HG03066 (cell line): ENCODE data around the gene SIGLEC15.
"Not testable (repeated sequence)": the region's sequence is repeated elsewhere in the genome, so short reads cannot be mapped to it uniquely, and the experiment has no call there.

Source experiments
- ATAC-seq: cut with Tn5 transposase; IDR thresholded peaks from one replicate; pipeline ENCODE4 v1.9.1; 2021; ENCODE audit warnings: low read depth; ENCODE audit not compliant: unreplicated experiment

SIGLEC15 gene

DNA sequence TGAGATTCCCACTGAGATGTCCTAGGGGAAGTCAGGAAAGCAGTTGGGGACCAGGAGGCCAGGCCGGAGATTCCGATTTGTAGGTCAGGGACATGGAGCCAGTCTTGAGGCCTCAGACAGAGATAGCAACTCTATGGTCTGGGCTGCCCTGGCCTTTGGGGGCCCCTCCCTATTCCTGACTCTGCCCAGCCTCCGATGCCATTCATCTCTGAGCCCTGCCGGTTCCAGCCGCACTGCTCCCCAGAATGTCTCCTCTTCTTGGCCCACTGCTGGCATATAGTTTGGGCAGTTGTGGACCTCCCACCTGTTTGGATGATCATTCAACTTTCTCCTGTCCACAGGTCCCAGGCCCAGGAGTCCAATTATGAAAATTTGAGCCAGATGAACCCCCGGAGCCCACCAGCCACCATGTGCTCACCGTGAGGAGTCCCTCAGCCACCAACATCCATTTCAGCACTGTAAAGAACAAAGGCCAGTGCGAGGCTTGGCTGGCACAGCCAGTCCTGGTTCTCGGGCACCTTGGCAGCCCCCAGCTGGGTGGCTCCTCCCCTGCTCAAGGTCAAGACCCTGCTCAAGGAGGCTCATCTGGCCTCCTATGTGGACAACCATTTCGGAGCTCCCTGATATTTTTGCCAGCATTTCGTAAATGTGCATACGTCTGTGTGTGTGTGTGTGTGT lies 16.4 kb downstream of the SIGLEC15 start:
- ATAC-seq: no peak

DNA sequence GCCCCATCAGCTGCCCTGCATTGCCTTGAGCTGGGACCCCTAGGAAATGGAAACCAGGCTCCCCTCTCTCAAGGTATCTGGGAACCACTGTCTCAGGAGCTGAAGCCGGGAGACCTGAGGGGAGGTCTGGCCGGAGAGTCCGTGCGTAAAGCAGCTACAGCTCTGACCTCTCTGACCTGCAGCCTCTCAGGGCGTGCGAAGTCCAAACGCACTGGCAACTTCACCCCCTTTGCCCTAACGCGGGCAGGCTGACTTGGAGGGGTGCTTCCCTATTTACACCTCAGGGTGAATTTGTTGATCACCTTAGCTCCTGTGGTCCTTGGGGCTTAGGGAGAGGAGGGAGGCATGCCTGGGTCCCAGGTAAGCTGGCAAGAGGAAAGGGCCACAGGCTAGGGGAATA lies 17.5 kb downstream of the SIGLEC15 start:
- no peak for ATAC-seq

GRCh38 chr18:45844938-45845337 lies 19.5 kb downstream of the SIGLEC15 start:
- ATAC-seq: no peak

DNA sequence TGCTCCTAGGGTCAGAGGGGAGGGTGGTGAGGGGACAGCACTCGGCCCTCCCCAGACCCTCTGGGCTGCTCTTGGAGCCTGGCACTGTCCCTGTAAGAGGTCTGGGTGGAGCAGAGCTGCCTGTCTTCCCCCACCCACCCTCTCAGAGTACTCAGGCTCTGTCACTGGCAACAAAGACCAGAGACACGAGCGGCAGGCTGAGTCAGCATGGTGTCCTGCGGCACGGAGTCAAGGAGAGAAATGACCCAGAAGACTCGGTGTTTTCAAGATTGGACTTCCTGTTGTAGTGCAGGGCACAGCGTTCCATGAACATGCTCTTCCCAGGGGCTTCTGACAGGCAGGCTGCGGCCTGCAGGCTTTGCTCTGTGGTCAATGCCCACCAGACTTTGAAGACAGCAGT lies 19.9 kb downstream of the SIGLEC15 start:
- no peak for ATAC-seq

- ATAC-seq: no peak
Observed at GRCh38 chr18:45847119-45847518, 21.6 kb downstream of the SIGLEC15 start.

DNA sequence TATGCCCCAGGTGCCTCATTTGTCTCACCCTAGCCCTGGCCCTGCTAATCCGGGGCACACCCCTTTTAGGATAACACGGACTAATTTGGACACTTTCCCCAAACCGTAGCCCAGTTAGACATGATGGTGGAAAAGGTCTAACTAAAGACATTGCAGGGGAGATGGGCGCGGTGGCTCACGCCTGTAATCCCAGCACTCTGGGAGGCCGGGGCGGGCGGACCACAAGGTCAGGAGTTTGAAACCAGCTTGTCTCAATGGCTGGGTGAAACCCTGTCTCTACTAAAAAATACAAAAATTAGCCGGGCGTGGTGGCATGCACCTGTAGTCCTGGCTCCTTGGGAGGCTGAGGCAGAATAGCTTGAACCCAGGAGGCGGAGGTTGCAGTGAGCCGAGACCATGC lies 23.2 kb downstream of the SIGLEC15 start:
- ATAC-seq: not testable (repeated sequence)

GRCh38 chr18:45849529-45849928 lies 24.1 kb downstream of the SIGLEC15 start:
- no peak for ATAC-seq

DNA sequence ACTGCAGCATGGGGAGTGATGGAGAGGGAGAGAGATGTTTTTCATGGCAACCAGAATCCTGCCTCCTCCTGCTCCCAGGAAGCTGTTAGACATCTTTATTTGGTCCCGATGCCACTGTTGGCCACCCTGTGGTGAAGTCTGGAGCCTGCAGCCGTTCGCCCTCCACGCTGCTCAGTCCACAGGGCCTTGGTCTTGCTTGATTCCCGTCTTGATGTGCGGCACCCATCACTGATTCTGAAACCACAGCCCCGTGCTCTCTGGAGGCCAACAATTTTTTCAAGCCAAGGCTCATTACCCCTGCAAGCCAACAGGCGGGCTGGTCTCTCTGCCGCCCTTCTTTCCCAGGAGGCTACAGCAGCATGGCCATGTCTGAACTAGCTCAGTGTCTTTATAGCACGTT lies 24.5 kb downstream of the SIGLEC15 start:
- ATAC-seq: no peak

DNA sequence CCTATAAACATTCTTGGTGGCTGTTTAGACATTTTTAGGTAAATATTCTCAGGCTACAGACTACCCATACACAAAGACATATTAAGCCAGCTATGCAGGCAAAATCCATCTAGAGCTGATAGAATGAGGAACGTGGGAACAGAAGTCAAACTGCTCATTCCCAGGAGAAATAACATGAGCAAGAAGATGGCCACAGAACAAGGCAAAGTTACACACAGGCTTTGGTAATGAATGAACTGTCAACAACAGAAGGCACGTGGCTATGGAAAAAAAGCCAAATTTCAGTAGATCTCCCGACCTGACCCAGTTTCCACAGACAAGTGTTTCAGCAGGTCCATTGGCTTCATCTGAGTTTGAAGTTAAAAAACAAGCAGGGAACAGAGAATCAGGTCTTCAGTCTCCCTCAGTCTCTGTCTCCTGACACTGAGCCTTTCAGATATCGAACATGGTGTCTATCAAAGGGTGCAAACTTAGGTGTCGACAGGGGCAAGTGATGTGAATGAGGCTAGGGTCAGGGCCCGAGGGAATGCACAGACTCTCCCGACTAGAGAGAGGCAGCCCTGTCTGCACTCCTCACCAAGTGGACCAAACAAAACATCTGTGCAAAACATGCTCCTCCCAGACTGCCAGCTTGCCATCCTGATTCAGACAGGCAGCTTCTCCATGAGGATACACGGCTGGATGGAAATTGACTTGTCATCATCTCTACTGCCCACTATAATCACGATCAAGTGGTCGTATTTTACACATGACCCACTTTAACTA lies 25.9 kb downstream of the SIGLEC15 start:
- ATAC-seq: no peak

DNA sequence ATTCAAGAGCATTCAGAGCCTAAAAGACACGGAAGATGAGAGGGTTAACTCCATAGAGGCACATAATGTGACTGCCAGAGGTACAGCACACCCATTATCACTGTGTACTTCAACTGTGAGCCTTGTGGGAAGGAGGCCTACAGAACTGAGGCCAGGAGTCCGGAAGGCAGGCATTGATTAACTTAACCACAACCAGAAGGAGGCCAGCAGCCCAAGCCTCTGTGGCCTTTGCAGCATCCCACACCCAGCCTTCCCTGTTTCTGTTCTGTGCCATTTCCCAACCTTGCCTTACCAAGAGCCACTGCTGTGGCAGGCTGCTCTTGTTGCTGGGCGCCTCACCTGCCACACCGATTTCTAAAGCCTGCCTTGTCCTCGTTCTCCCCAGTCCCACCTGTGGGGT lies 27.2 kb downstream of the SIGLEC15 start:
- no peak for ATAC-seq

DNA sequence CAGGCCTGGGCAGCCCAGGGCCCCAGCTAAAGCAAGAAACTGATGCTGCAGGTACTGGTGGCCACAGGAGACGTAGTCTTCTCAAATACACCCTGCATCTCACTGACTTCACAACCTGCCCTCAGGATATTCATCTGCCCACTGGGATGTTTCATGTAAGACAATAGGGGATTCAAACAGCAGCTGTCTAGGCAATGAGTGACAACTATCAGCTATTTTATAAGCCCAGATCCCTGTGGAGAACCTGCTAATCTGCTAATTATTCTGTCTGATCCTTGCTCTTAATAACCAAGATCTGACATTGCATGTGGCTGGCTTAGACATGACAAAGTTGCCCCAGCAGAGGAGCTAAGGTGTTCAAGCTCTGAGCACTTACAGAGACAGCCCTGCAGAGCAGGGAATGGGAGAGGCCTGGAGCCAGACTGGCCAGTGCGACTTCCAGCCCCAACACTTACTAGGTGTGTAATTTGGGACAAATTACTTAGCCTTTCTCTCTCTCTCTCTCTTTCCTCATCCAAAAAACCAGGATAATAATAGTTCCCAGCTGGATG lies 28.6 kb downstream of the SIGLEC15 start:
- no peak for ATAC-seq

DNA sequence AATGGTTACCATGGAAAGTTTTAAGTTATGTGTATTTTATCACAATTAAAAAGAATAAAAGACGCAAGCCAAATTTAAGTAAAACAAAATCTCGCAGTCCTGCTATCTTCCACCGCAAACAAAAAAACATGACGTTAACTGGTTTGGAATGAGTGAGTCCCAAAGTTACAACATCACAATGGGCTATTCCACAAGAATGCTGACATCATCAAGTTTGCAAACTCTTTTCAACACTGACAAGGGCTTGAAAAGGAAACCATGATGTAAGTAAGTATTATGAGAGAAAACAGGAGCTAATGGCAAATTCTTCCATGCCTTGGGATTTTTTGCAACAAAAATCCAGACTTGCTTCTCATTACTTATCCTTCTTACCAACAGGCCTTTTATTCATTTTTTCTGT lies 31.1 kb downstream of the SIGLEC15 start:
- no peak for ATAC-seq

DNA sequence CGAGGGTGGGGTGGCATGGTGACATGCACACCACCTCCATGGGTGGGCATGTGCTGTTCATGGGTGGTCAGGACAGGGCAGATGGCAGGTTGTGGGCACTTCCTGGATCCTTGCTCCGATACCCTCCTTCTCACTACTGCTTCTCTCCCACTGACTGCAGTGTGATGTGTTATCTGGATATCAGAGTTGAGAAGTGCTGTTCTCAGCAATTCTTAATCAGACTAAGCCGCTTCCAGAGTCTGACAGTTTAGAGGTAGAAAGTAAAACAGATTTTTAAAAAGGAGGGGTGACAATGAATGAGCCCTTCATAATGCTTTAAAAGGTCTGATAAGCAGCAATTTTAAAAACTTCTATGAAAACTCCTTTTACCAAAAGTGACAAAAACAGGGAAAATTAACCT lies 33.9 kb downstream of the SIGLEC15 start:
- no peak for ATAC-seq

DNA sequence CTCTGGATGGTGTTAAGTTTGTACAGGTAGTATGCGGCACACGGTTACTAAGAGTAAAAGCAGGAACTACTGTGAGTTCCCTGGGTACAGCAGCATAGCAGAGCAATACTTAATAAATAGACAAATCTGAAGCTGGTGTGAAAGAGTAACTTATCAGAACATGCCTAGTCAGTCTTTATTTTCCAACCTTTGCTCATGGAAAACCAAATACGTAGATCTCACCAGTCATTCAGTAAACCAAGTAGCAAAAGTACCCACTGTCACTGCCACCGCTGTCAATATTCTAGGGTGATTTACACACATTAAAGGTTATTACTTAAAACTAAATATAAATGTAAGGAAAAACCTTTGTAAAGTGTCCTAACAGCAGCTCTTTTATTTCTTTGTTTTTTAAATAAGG lies 35.0 kb downstream of the SIGLEC15 start:
- ATAC-seq: no peak

DNA sequence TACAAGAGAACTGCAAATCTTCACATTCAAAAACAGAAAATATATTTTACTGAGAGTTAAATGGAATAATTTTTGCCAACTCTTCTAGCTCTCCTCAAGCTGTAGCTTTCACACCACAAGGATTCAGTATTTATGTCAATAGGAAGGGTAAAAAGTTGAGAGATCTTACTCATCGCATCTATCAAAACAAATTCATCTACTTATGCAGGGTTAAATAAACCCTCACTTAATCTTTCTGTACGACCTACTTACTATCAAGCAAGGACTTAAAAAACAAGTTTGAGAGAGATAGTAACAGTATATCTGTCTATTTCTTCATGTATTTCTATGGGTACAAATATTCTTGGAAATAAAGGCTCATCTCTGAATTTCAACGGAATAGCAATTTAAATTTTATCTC lies 35.5 kb downstream of the SIGLEC15 start:
- ATAC-seq: no peak

- no peak for ATAC-seq
Observed at GRCh38 chr18:45861926-45862325, 36.5 kb downstream of the SIGLEC15 start.

DNA sequence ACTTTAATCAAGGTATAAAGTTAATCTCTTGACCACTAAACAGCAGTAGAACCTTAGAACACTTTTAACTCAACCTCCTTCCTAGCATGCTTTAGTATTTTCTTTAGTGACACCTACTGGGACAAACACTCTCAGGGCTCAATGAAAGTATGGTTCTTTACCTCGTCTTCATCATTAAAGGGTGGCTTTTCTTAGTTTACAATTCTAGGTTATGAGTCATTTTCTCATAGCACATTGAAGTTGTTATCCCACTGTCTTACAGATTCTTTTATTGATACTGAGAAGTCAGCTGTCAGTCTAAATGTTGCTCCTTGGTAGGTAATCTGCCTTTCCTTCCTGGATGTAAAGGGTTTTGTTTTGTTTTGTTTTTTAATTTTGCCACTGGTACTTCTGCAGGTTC lies 38.0 kb downstream of the SIGLEC15 start:
- no peak for ATAC-seq

GRCh38 chr18:45864081-45864480 lies 38.6 kb downstream of the SIGLEC15 start:
- no peak for ATAC-seq

DNA sequence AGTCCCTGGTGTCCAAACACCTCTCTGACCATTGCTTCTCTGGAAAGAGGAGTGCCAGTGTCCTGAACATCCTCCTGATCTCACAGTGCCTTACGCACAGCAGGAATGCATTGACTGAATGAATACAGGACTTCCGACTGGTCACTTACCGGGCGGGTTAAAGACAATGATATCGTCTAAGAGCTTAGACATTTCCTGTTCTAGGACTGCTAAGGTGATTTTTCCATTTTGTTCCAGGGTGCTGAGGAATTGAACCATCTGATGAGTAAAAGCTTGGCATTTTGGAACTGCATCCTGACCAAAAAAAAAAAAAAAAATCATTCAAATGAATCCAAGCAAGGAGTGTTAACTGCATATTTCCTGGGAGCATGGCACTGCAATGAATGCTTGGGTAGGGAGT lies 40.0 kb downstream of the SIGLEC15 start:
- no peak for ATAC-seq

- no peak for ATAC-seq
Observed at GRCh38 chr18:45870419-45870818, 44.9 kb downstream of the SIGLEC15 start.

DNA sequence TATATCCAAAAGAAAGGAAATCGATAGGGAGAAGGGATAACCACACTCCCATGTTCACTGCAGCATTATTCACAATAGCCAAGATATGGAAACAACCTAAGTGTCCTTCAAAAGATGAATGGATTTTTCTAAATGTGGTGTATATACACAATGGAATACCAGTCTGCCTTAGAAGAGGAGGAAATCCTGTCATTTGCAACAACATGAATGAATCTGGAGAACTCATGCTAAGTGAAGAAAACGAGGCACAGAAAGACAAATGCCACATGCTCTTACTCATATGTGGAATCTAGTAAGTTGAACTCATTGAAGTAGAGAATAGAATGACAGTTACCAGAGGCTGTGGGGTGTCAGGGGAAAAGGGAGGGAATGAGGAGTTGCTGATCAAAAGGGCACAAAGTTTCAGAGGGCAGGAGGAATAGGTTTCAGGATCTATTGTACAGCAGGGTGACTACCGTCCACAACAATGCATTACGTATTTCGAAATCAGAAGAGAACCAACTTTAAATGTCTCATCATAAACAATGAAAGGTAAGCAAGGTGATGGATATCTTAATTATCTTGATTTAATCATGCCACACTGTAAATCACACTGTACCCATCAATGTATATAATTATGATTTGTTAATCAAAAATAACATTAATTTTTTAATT lies 46.1 kb downstream of the SIGLEC15 start:
- no peak for ATAC-seq
